Mucosa of stomach (tissue), 1 donor: ENCODE data around the gene KLRC4.
"Not testable (repeated sequence)": the region's sequence is repeated elsewhere in the genome, so short reads cannot be mapped to it uniquely, and the experiment has no call there.

ENCODE experiments used
- H3K27me3 ChIP-seq: one replicate; pipeline ENCODE4 v1.7.0; 2013; ENCODE audit warnings: mild to moderate bottlenecking, low read length; ENCODE audit not compliant: control insufficient read depth, insufficient read depth
- H3K36me3 ChIP-seq: one replicate; pipeline ENCODE4 v1.7.0; 2013; ENCODE audit warnings: low read length; ENCODE audit not compliant: control insufficient read depth, insufficient read depth
- H3K4me1 ChIP-seq: one replicate; pipeline ENCODE4 v1.7.0; 2013; ENCODE audit warnings: mild to moderate bottlenecking, low read length; ENCODE audit not compliant: control insufficient read depth, insufficient read depth
- H3K4me3 ChIP-seq: one replicate; pipeline ENCODE4 v1.7.0; 2013; ENCODE audit warnings: low read length
- H3K9ac ChIP-seq: one replicate; pipeline ENCODE4 v1.7.0; 2013; ENCODE audit warnings: mild to moderate bottlenecking, low read length, moderate library complexity
- H3K9me3 ChIP-seq: one replicate; pipeline ENCODE4 v1.7.0; 2013; ENCODE audit warnings: mild to moderate bottlenecking, low read length, moderate library complexity; ENCODE audit not compliant: control insufficient read depth
- donor health status: Pancreatic carcinoma.

The KLRC4 gene

DNA sequence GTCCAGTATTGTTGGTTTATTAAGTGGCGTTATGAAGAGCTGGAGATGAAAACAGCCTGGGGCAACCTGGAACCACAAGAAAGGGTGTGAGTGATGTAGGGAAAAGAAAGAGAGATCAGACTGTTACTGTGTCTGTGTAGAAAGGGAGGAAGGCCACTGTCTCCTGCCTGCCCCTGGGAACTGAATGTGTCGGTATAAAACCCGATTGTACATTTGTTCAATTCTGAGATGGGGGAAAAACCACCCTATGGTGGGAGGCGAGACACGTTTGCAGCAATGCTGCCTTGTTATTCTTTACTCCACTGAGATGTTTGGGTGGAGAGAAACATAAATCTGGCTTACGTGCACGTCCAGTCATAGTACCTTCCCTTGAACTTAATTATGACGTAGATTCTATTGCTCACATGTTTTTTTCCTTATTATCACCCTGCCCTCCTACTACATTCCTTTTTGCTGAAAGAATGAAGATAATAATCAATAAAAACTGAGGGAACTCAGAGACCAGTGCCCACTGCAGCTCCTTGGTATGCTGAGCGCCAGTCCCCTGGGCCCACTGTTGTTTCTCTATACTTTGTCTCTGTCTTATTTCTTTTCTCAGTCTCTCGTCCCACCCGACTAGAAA is 14.9 kb downstream of the KLRC4 start:
- H3K4me3 ChIP-seq, H3K9me3 ChIP-seq, H3K36me3 ChIP-seq, H3K4me1 ChIP-seq, H3K27me3 ChIP-seq, H3K9ac ChIP-seq: not testable (repeated sequence)

DNA sequence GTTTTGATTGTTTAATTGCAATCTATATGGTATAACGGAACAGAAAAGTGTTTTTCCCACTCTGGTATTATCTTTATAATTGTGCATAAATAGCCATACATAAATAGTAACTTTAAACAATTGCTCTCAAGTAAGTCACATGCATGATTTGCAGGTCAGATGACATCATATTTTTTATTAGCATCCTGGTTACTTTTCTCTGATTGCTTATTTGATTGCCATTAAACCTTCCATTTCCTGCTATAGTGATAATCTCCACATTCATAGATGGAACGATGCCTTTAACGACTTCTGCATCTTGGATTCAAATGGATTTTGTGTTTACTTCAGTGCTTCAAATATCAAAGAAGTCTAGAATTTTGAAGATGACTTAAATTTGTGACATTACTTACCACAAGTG is 16.3 kb downstream of the KLRC4 start:
- Histone ChIP-seq H3K9ac (no peak overlapping the region), H3K27me3 (no peaks in the 10 kb centered on the region), H3K4me3 (no peak overlapping the region), H3K9me3 (no peaks in the 10 kb centered on the region), H3K4me1 (no peaks in the 10 kb centered on the region), H3K36me3 (no peaks in the 10 kb centered on the region)

DNA sequence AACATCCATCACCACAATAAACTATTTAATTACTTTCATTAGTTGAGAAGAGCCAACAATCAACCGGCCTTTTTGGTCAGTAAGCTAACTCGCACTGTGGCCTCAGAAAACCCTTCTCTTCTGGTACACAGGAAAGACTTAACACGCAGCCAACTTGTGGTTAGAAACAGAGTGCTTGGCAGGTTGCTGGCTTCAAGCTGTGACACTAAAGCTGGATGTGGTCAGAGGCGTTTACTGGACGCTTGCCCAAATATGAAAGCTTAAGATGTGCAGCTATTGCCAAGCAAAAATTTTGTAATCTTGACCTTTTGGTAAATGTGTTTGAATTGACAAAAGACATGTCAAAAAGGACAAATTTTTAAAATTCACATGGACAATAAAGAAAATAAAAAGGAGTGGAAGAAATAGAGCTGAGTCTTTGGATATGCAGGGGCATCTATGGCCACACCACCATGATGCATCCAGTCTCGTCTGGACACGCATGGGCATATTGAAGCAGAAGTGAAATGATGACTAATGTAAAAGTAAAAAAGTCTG is 17.1 kb downstream of the KLRC4 start:
- H3K4me3 ChIP-seq, result no peak overlapping the region
- no peaks in the 10 kb centered on the region for H3K4me1 ChIP-seq
- H3K9ac ChIP-seq, result no peak overlapping the region
- no peaks in the 10 kb centered on the region for H3K9me3 ChIP-seq
- H3K27me3 ChIP-seq, result no peaks in the 10 kb centered on the region
- H3K36me3 ChIP-seq, result no peaks in the 10 kb centered on the region

DNA sequence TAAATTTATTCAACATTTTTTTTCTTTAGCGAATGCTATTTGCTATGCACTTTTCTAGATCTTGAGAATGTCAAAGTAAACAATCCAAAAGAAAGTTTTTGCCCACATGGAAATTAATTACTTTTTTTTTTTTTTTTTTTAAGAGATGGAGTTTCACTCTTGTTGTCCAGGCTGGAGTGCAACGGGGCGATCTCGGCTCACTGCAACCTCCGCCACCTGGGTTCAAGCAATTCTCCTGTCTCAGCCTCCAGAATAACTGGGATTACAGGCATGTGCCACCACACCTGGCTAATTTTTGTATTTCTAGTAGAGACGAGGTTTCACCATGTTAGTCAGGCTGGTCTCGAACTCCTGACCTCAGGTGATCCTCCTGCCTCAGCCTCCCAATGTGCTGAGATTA is 18.6 kb downstream of the KLRC4 start:
- H3K27me3 ChIP-seq, H3K4me1 ChIP-seq, H3K36me3 ChIP-seq, H3K9ac ChIP-seq, H3K4me3 ChIP-seq, H3K9me3 ChIP-seq: not testable (repeated sequence)

DNA sequence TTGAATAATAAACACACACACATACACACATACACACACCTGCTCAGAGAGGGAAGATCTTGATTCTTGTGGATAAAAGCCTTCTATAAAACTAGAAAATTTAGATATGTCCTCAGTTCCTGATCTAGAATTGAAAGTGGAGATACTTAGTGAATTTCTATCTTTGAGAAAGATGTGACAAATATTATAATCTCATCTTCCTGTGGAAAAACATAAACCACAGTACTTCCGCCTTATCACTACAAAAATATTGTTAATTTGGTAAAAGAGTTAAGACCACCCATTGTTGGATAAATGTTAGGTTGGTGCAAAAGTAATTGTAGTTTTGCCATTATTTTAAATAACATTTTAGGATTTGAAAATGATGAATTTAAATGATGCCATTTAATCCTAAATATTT is 19.7 kb downstream of the KLRC4 start, which contains the start of gene KLRK1:
TSS of gene KLRK1 (minus strand) at position 138 of the 400 bp plus-strand sequence. CDS start 1,231 bp downstream, outside the sequence.
- Histone ChIP-seq H3K27me3 (no peaks in the 10 kb centered on the region), H3K36me3 (no peaks in the 10 kb centered on the region), H3K4me1 (no peaks in the 10 kb centered on the region), H3K9ac (no peak within 1 kb of the TSS), H3K4me3 (no peak within 1 kb of the TSS), H3K9me3 (no peaks in the 10 kb centered on the region)

DNA sequence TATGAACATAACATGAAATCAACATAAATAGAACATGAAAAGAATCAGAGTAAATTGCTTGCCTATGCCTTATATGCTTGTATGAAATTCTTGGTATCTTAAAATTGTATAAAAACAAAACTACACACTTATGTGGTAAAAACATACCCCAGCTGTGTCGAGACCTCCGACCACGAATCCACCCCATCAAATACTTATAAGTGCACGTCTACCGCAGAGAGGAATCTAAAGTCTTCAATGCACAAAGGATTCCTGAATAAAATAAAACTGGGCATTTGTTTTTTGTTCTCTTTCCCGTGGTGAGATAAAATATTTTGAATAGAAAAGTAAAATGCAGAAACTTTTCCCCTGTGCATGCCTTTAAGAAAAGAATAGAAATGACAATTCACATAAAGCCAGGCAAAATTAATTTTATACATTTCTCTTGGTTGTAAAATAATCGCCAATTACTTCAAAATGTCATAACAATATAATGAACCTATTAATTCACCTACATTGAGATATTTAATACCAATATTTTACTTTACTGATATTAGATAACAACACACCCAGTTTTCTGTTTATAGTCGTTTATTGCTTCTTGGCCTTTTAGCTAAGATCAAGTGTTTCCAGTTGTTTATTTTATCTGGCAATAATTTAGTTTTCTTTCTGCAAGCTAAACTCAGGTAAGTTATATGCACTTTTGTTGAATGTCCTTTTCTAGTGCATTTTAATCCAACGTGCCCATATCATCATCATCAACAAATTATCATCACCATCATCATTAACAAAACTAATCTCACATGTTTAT is 20.7 kb downstream of the KLRC4 start:
- no peaks in the 10 kb centered on the region for H3K4me1 ChIP-seq
- no peak overlapping the region for H3K4me3 ChIP-seq
- no peaks in the 10 kb centered on the region for H3K27me3 ChIP-seq
- H3K9ac ChIP-seq, result no peak overlapping the region
- H3K36me3 ChIP-seq, result no peaks in the 10 kb centered on the region
- no peaks in the 10 kb centered on the region for H3K9me3 ChIP-seq

DNA sequence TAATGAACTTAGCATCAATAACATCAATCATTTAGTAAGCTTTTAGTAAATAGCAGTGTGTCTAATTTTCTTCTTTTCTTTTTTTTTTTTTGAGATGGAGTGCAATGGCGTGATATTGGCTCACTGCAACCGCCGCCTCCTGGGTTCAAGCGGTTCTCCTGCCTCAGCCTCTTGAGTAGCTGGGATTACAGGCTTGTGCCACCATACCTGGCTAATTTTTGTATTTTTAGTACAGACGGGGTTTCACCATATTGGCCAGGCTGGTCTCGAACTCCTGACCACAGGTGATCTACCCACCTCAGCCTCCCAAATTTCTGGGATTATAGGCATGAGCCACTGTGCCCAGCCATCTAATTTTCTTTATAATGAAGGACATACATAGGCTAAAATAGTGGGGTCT is 22.1 kb downstream of the KLRC4 start:
- not testable (repeated sequence) for H3K9me3 ChIP-seq, H3K4me3 ChIP-seq, H3K36me3 ChIP-seq, H3K9ac ChIP-seq, H3K4me1 ChIP-seq, H3K27me3 ChIP-seq

DNA sequence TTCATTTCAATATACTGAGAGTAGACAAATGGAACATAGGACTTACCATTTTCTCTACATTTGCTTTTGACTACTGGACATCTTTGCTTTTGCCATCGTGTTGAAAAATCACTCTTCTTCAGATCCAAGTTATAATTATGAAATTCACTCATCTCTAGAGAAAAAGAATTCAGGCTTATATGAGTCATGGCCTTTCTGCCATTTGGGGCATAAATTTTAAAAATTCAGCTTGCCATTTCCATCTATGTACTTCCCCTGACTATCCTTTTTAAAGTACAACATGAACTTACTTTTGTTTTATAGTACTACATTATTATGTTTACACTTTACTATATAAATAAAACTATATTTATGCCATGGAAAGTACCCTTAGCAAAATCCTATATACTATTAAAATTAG is 22.7 kb downstream of the KLRC4 start:
- H3K9me3 ChIP-seq, result no peaks in the 10 kb centered on the region
- no peaks in the 10 kb centered on the region for H3K4me1 ChIP-seq
- no peak overlapping the region for H3K4me3 ChIP-seq
- no peaks in the 10 kb centered on the region for H3K27me3 ChIP-seq
- H3K36me3 ChIP-seq, result no peaks in the 10 kb centered on the region
- no peak overlapping the region for H3K9ac ChIP-seq

DNA sequence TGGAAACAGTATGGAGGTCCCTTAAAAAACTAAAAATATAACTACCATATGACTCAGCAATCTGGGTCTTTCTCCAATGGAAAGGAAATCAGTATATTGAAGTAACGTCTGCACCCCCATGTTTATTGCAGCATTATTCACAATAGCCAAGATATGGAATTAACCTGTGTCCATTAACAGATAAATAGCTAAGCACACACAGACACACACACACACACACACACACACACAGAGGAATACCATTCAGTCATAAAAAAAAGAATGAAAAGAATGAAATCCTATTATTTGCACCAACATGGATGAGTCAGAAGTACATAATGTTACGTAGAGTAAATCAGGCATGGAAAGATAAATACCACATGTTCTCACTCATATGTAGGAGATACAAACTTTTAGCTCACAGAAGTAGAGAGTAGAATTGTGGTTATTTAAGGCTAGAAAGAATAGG is 24.4 kb downstream of the KLRC4 start:
- H3K36me3 ChIP-seq, result no peaks in the 10 kb centered on the region
- no peaks in the 10 kb centered on the region for H3K27me3 ChIP-seq
- no peaks in the 10 kb centered on the region for H3K9me3 ChIP-seq
- no peaks in the 10 kb centered on the region for H3K4me1 ChIP-seq
- no peak overlapping the region for H3K4me3 ChIP-seq
- H3K9ac ChIP-seq, result no peak overlapping the region

DNA sequence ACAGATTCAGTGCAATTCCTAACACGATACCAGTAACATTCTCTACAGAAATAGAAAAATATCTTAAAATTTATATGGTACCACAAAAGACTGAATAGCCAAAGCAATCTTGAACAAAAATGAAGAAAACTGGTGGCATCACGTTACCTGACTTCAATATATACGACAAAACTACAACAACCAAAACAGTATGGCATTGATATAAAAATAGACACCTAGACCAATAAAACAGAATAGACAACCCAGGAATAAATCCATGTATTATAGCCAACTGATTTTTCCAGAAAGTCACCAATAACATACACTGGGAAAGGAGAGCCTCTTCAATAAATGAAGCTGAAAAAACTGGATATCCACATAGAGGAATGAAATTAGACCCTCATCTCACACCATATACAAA is 25.4 kb downstream of the KLRC4 start:
- no peak overlapping the region for H3K9ac ChIP-seq
- no peaks in the 10 kb centered on the region for H3K36me3 ChIP-seq
- H3K4me3 ChIP-seq, result no peak overlapping the region

DNA sequence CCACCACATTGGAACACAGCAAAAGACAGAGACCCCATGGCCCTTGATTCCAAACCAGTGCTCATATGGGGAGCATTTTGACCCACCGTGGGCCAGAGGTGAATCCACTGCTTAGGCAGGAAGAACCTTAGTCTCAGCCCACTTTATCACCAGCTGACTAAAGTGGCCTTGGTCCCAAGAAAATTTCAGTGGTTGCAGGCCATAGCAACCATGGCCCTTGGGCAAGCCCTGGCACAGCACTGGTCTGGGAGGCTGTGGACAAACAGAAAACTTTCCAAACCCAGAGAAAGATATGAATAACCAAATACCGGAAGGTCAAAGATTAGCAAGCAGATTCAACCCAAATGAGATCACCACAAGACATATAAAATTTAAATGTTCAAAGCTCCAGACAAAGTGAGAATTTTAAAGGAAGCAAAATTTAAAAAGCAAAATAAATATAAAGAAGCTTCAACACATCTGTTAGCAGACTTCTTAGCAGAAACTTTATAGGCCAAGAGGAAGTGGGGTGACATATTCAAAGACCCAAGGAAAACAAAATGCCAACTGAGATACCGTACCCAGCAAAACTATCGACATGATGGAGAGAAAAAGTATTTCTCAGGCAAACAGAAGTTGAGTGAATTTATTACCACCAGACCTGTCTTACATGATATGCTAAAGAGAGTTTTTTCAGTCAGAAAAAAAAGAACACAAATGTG is 27.5 kb downstream of the KLRC4 start:
- Histone ChIP-seq H3K9ac (no peak overlapping the region), H3K27me3 (no peaks in the 10 kb centered on the region), H3K36me3 (no peaks in the 10 kb centered on the region), H3K4me3 (no peak overlapping the region), H3K9me3 (no peaks in the 10 kb centered on the region), H3K4me1 (no peaks in the 10 kb centered on the region)

More for the DNA sequence above, 25.4 kb downstream of the KLRC4 start:
- Histone ChIP-seq H3K4me1 (no peaks in the 10 kb centered on the region), H3K9me3 (no peaks in the 10 kb centered on the region), H3K27me3 (no peaks in the 10 kb centered on the region)

DNA sequence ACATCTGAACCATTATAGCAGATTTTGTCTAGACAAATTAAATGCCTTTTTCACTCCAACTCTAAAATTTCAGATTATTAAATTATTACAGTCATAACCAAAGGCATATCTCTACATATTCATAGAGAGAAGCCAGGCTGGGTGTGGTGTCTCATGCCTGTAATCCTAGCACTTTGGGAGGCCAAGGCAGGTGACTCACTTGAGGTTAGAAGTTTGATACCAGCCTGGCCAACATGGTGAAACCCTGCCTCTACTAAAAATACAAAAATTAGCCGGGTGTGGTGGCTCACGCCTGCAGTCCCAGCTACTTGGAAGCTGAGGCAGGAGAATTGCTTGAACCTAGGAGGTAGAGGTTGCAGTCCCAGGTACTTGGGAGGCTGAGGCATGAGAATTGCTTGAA is 30.8 kb downstream of the KLRC4 start:
- not testable (repeated sequence) for H3K36me3 ChIP-seq, H3K4me3 ChIP-seq, H3K9ac ChIP-seq, H3K4me1 ChIP-seq, H3K9me3 ChIP-seq, H3K27me3 ChIP-seq
